H1 (cell line): Measurements from ENCODE around the gene SPACA7. TPM values are rescaled to one million over a fixed set of nuclear protein-coding genes. Genes with fewer than 3 reads are reported as not detected.

ENCODE experiments used
- CTCF ChIA-PET: fragments of 300-600 bp; sonication (Branson Sonifier 250); formaldehyde crosslinking; loops from one replicate; lab custom pipeline; 2021; ENCODE audit not compliant: partially characterized antibody; lab: Charles Lee
- POLR2A ChIA-PET: fragments of 300-600 bp; sonication (Branson Sonifier 250); formaldehyde crosslinking; loops from one replicate; lab custom pipeline; 2021; ENCODE audit warnings: inconsistent platforms; ENCODE audit not compliant: partially characterized antibody; lab: Charles Lee
- DNase-seq, 2 experiments: peaks; one replicate each; pipeline versions ENCODE4 v3.0.0 to v3.0.0-alpha.2; 2010 to 2022; ENCODE audit warnings: low spot score in 2 of 2, low read depth in 1 of 2, mixed read lengths in 1 of 2
- FAIRE-seq: peaks from 2 replicates; lab custom pipeline; 2011; peaks lifted over from hg19 to GRCh38; lab: Jason Lieb, UNC
- H2AFZ ChIP-seq: 2 replicates; pipeline ENCODE4 v1.8.1; 2012; ENCODE audit warnings: low read length, inconsistent platforms
- H2AK5ac ChIP-seq: 2 replicates; pipeline ENCODE4 v1.6.1; 2013; ENCODE audit warnings: low read depth, low read length
- H2BK120ac ChIP-seq: replicated peaks from 2 replicates; pipeline ENCODE3; 2013; ENCODE audit warnings: low read depth, low read length, inconsistent platforms
- H2BK12ac ChIP-seq: 2 replicates; pipeline ENCODE4 v1.6.1; 2013; ENCODE audit warnings: low read depth, low read length
- H2BK15ac ChIP-seq: 2 replicates; pipeline ENCODE4 v1.6.1; 2013; ENCODE audit warnings: low read length
- H2BK20ac ChIP-seq: 2 replicates; pipeline ENCODE4 v1.6.1; 2013; ENCODE audit warnings: low read length
- H2BK5ac ChIP-seq: 2 replicates; pipeline ENCODE4 v1.6.1; 2013; ENCODE audit warnings: low read depth, low read length
- H3K14ac ChIP-seq: 2 replicates; pipeline ENCODE4 v1.6.1; 2013; ENCODE audit warnings: inconsistent platforms; ENCODE audit not compliant: insufficient read length
- H3K18ac ChIP-seq: 2 replicates; pipeline ENCODE4 v1.6.1; 2013; ENCODE audit warnings: low read length; ENCODE audit errors: extremely low read depth
- H3K23ac ChIP-seq: 2 replicates; pipeline ENCODE4 v1.6.1; 2013; ENCODE audit warnings: inconsistent platforms; ENCODE audit not compliant: insufficient read length
- H3K23me2 ChIP-seq: 2 replicates; pipeline ENCODE4 v1.6.1; 2013; ENCODE audit warnings: low read depth, low read length
- H3K27ac ChIP-seq: 2 replicates; pipeline ENCODE4 v1.6.1; 2011; ENCODE audit warnings: low read depth, low read length, inconsistent platforms
- H3K27me3 ChIP-seq, 4 experiments: replicated peaks in 1 of 4; 1 replicate in 1 of 4; 2 replicates in 3 of 4; pipeline versions ENCODE4 v1.6.1 to v1.8.1; 2011 to 2013; ENCODE audit warnings: low read length in 3 of 4, mild to moderate bottlenecking in 3 of 4, inconsistent platforms in 2 of 4, mixed read lengths in 2 of 4, moderate library complexity in 1 of 4; ENCODE audit not compliant: control insufficient read depth in 3 of 4, insufficient read depth in 3 of 4; ENCODE audit errors: extremely low read depth in 1 of 4
- H3K36me3 ChIP-seq, 4 experiments: 2 replicates each; pipeline versions ENCODE4 v1.6.1 to v1.8.1; 2011 to 2013; ENCODE audit warnings: mild to moderate bottlenecking in 4 of 4, low read length in 3 of 4, moderate library complexity in 2 of 4, control low read depth in 1 of 4, inconsistent platforms in 1 of 4; ENCODE audit not compliant: insufficient read depth in 4 of 4, control insufficient read depth in 2 of 4
- H3K4ac ChIP-seq: replicated peaks from 2 replicates; pipeline ENCODE3; 2013; ENCODE audit warnings: low read length, low read depth, mixed read lengths, inconsistent platforms; ENCODE audit not compliant: insufficient read length
- H3K4me1 ChIP-seq, 4 experiments: replicated peaks in 1 of 4; 1 replicate in 1 of 4; 2 replicates in 3 of 4; pipeline versions ENCODE4 v1.6.1 to v1.8.1; 2011 to 2013; ENCODE audit warnings: low read length in 3 of 4, inconsistent platforms in 2 of 4, mixed read lengths in 1 of 4; ENCODE audit not compliant: insufficient read depth in 4 of 4, control insufficient read depth in 3 of 4
- H3K4me2 ChIP-seq, 2 experiments: 2 replicates each; pipeline versions ENCODE4 v1.6.1 to v1.8.1; 2011 to 2013; ENCODE audit warnings: low read depth in 2 of 2, low read length in 2 of 2, control low read depth in 1 of 2, inconsistent platforms in 1 of 2, mild to moderate bottlenecking in 1 of 2; ENCODE audit not compliant: insufficient read depth in 1 of 2
- H3K4me3 ChIP-seq, 4 experiments: fragments of 200-600, 300-600 bp in 1 of 4; sonication (generic), shearing (Covaris generic), sonication (Bioruptor Twin) in 1 of 4; 2 replicates each; pipeline versions ENCODE4 v1.5.1 to v1.8.1; 2011 to 2016; ENCODE audit warnings: low read length in 4 of 4, low read depth in 3 of 4, control low read depth in 2 of 4, inconsistent platforms in 2 of 4, mild to moderate bottlenecking in 2 of 4, mixed read lengths in 1 of 4, moderate library complexity in 1 of 4; ENCODE audit not compliant: insufficient read depth in 2 of 4; ENCODE audit errors: extremely low read depth in 1 of 4
- H3K56ac ChIP-seq: replicated peaks from 2 replicates; pipeline ENCODE3; 2013; ENCODE audit warnings: low read depth, mild to moderate bottlenecking, mixed read lengths, low read length, inconsistent platforms; ENCODE audit not compliant: insufficient read length
- H3K79me1 ChIP-seq: 2 replicates; pipeline ENCODE4 v1.6.1; 2013; ENCODE audit warnings: low read depth, low read length, control low read depth
- H3K79me2 ChIP-seq, 2 experiments: 2 replicates each; pipeline versions ENCODE4 v1.6.1 to v1.8.1; 2012 to 2013; ENCODE audit warnings: low read length in 2 of 2, mild to moderate bottlenecking in 2 of 2, inconsistent platforms in 1 of 2; ENCODE audit not compliant: insufficient read depth in 2 of 2, control insufficient read depth in 1 of 2
- H3K9ac ChIP-seq, 4 experiments: replicated peaks in 1 of 4; 1 replicate in 1 of 4; 2 replicates in 3 of 4; pipeline versions ENCODE4 v1.6.1 to v1.8.1; 2011 to 2013; ENCODE audit warnings: low read depth in 3 of 4, low read length in 3 of 4, control low read depth in 2 of 4, mild to moderate bottlenecking in 2 of 4, moderate library complexity in 2 of 4, inconsistent platforms in 1 of 4; ENCODE audit errors: extremely low read depth in 1 of 4
- H3K9me3 ChIP-seq, 2 experiments: 2 replicates each; pipeline versions ENCODE4 v1.6.1 to v1.8.1; 2012 to 2013; ENCODE audit warnings: mild to moderate bottlenecking in 2 of 2, moderate library complexity in 2 of 2, control low read depth in 1 of 2, inconsistent platforms in 1 of 2, low read depth in 1 of 2, low read length in 1 of 2, mixed read lengths in 1 of 2; ENCODE audit not compliant: insufficient read depth in 2 of 2
- H4K20me1 ChIP-seq, 2 experiments: replicated peaks in 1 of 2; 2 replicates each; pipeline versions ENCODE3 to v1.8.1; 2011 to 2013; ENCODE audit warnings: inconsistent platforms in 2 of 2, low read length in 2 of 2, mild to moderate bottlenecking in 1 of 2; ENCODE audit not compliant: insufficient read depth in 2 of 2, control insufficient read depth in 1 of 2
- H4K5ac ChIP-seq: 2 replicates; pipeline ENCODE4 v1.6.1; 2013; ENCODE audit warnings: low read length, low read depth, mixed read lengths, inconsistent platforms; ENCODE audit not compliant: insufficient read length
- H4K8ac ChIP-seq: 2 replicates; pipeline ENCODE4 v1.8.0; 2013; ENCODE audit warnings: mild to moderate bottlenecking, moderate library complexity, low read length, inconsistent platforms; ENCODE audit not compliant: insufficient read depth; ENCODE audit errors: extremely low read depth
- H4K91ac ChIP-seq: replicated peaks from 2 replicates; pipeline ENCODE3; 2013; ENCODE audit warnings: low read length, mixed read lengths, inconsistent platforms; ENCODE audit not compliant: insufficient read length
- ASH2L ChIP-seq: fragments of 200-600, 300-600 bp; sonication (generic); IDR thresholded peaks from one replicate; pipeline ENCODE4 v1.7.1; 2017; ENCODE audit warnings: low read length
- CEBPB ChIP-seq: IDR thresholded peaks from 2 replicates; pipeline ENCODE4 v1.6.1; 2012; ENCODE audit warnings: low read depth, low read length
- CREB1 ChIP-seq: IDR thresholded peaks from 2 replicates; pipeline ENCODE4 v1.6.1; 2012; ENCODE audit warnings: inconsistent platforms
- EGR1 ChIP-seq: IDR thresholded peaks from 2 replicates; pipeline ENCODE4 v1.6.1; 2011; ENCODE audit warnings: low read depth, low read length, borderline replicate concordance
- GTF2F1 ChIP-seq: IDR thresholded peaks from 2 replicates; pipeline ENCODE4 v1.6.1; 2012; ENCODE audit warnings: low read depth, low read length, improper control_type of control experiment, borderline replicate concordance
- HDAC6 ChIP-seq: IDR thresholded peaks from one replicate; pipeline ENCODE4 v1.7.1; 2012; ENCODE audit warnings: low read depth, mild to moderate bottlenecking, inconsistent platforms, low read length, moderate library complexity
- POLR2AphosphoS5 ChIP-seq: IDR thresholded peaks from 2 replicates; pipeline ENCODE4 v1.6.1; 2011; ENCODE audit warnings: low read depth, low read length
- SIN3A ChIP-seq, 2 experiments: IDR thresholded peaks in 1 of 2; conservative IDR thresholded peaks in 1 of 2; 2 replicates each; pipeline ENCODE4 v1.6.1; 2011 to 2012; ENCODE audit warnings: low read length in 2 of 2, improper control_type of control experiment in 1 of 2, low read depth in 1 of 2, mild to moderate bottlenecking in 1 of 2
- SP2 ChIP-seq: IDR thresholded peaks from 2 replicates; pipeline ENCODE4 v1.6.1; 2012; ENCODE audit warnings: mild to moderate bottlenecking, low read length, inconsistent platforms
- YY1 ChIP-seq: IDR thresholded peaks from 2 replicates; pipeline ENCODE4 v1.6.1; 2011; ENCODE audit warnings: low read depth, mild to moderate bottlenecking, low read length
- ZNF274 ChIP-seq: IDR thresholded peaks from 2 replicates; pipeline ENCODE4 v1.7.0; 2012; ENCODE audit warnings: low read length, borderline replicate concordance; ENCODE audit errors: extremely low read depth
- WGBS, 2 experiments: shearing (Covaris generic) in 1 of 2; methylation state at CpG; one replicate each; pipeline versions ENCODE4 v1.1.6 to v1.1.7; 2013 to 2015; ENCODE audit warnings: low lambda C conversion rate in 2 of 2, mixed read lengths in 2 of 2, inconsistent platforms in 1 of 2, low coverage in 1 of 2, missing lambda C conversion rate in 1 of 2; ENCODE audit not compliant: insufficient replicate concordance in 2 of 2, insufficient coverage in 1 of 2, insufficient read length in 1 of 2; ENCODE audit errors: extremely low coverage in 1 of 2, missing lambda C conversion rate in 1 of 2; 5-methylcytosine and 5-hydroxymethylcytosine counted together
- polyA plus RNA-seq, 7 experiments: library from polyadenylated mRNA; depleted of rRNA in 3 of 7; stranded (reverse) in 5 of 7; unstranded in 2 of 7; fragments of >200 nt in 5 of 7; fragments of 200-250 nt in 2 of 7; gene quantifications; 1 replicate in 5 of 7; 2 replicates in 1 of 7; 4 replicates in 1 of 7; pipeline versions ENCODE4 v1.2.1 to v1.2.3, GENCODE V29; 2011 to 2013; ENCODE audit warnings: missing spikeins in 2 of 7, mixed read lengths in 2 of 7
- total RNA-seq: library from RNA; stranded (reverse); fragmentation: NEBNext Ultra II Directional; extraction: Animal tissue kit (Norgen Biotek cat#: 25700); gene quantifications from 2 replicates; pipeline ENCODE4 v1.2.1, GENCODE V29; 2021
- TF ChIP-seq, protein P1 (sequence below), 3 experiments: IDR thresholded peaks; 1 replicate in 2 of 3; 2 replicates in 1 of 3; pipeline versions ENCODE4 v1.5.1 to v1.6.1; 2011; ENCODE audit warnings: low read length in 3 of 3, mild to moderate bottlenecking in 3 of 3, inconsistent platforms in 2 of 3, low read depth in 1 of 3, moderate library complexity in 1 of 3; ENCODE audit not compliant: insufficient read depth in 1 of 3; ENCODE audit errors: control extremely low read depth in 1 of 3
- TF ChIP-seq, protein P2 (sequence below): IDR thresholded peaks from 2 replicates; pipeline ENCODE4 v1.6.1; 2011; ENCODE audit warnings: low read depth, mild to moderate bottlenecking, low read length; ENCODE audit not compliant: insufficient read depth

The SPACA7 gene
- total and polyA plus RNA-seq, 2 of the 8 experiments (the other 6 are each of a cell fraction or from before 2014, with no cell fraction given), result not detected

- H2BK12ac ChIP-seq, result no peak overlapping the region
- no peak overlapping the region for H3K4me2 ChIP-seq
- ChIA-PET CTCF (no interaction called here), POLR2A (no interaction called here)
- no peak overlapping the region for H3K56ac ChIP-seq
- 96% methylated on average over 1 of the region's 1 CpG; no CpG with 5 or more reads in 1 of the 2 experiments for WGBS, 2 experiments
- no peak overlapping the region for H3K9ac ChIP-seq
- H3K79me2 ChIP-seq, result no peaks in the 10 kb centered on the region
- FAIRE-seq (no peak), DNase-seq (no peak)
- H2BK120ac ChIP-seq, result no peak overlapping the region
- H3K79me1 ChIP-seq, result no peaks in the 10 kb centered on the region
- no peaks in the 10 kb centered on the region; a peak in 1 of 7 replicates for H3K27me3 ChIP-seq
- H2AK5ac ChIP-seq, result no peak overlapping the region
- no peaks in the 10 kb centered on the region for H3K4me1 ChIP-seq
- no peaks in the 10 kb centered on the region for H3K9me3 ChIP-seq
- H3K23me2 ChIP-seq, result no peaks in the 10 kb centered on the region
- H2BK15ac ChIP-seq, result no peak overlapping the region
- no peak overlapping the region for H3K4me3 ChIP-seq
- no peak overlapping the region for H3K23ac ChIP-seq
- no peak overlapping the region for H2AFZ ChIP-seq
- H4K20me1 ChIP-seq, result no peaks in the 10 kb centered on the region
- H3K36me3 ChIP-seq, result no peaks in the 10 kb centered on the region
- no peak overlapping the region for H3K4ac ChIP-seq
- no peak overlapping the region for H2BK5ac ChIP-seq
- no peak overlapping the region for H4K91ac ChIP-seq
- no peak overlapping the region for H4K5ac ChIP-seq
- no peak overlapping the region for H3K18ac ChIP-seq
- no peak overlapping the region for H4K8ac ChIP-seq
- H3K14ac ChIP-seq, result no peak overlapping the region
- H2BK20ac ChIP-seq, result no peak overlapping the region
- no peak overlapping the region for H3K27ac ChIP-seq
- TF ChIP-seq HDAC6 (no peak), CREB1 (no peak), EGR1 (no peak), SP2 (no peak), GTF2F1 (no peak), YY1 (no peak), POLR2AphosphoS5 (no peak), SIN3A (conservative IDR thresholded peaks at IDR 0.05 in 1 of 2, IDR thresholded peaks at IDR 0.05 in 1 of 2; ENCODE audit: low read depth in 1 of 2, low read length in 2 of 2) (no peak), ZNF274 (no peak), CEBPB (no peak), ASH2L (no peak)
- TF ChIP-seq, protein P1, sequence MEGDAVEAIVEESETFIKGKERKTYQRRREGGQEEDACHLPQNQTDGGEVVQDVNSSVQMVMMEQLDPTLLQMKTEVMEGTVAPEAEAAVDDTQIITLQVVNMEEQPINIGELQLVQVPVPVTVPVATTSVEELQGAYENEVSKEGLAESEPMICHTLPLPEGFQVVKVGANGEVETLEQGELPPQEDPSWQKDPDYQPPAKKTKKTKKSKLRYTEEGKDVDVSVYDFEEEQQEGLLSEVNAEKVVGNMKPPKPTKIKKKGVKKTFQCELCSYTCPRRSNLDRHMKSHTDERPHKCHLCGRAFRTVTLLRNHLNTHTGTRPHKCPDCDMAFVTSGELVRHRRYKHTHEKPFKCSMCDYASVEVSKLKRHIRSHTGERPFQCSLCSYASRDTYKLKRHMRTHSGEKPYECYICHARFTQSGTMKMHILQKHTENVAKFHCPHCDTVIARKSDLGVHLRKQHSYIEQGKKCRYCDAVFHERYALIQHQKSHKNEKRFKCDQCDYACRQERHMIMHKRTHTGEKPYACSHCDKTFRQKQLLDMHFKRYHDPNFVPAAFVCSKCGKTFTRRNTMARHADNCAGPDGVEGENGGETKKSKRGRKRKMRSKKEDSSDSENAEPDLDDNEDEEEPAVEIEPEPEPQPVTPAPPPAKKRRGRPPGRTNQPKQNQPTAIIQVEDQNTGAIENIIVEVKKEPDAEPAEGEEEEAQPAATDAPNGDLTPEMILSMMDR (IDR thresholded peaks at IDR 0.05; ENCODE audit: control extremely low read depth in 1 of 3, insufficient read depth in 1 of 3, low read depth in 1 of 3, low read length in 3 of 3), result no peak
- TF ChIP-seq, protein P2, sequence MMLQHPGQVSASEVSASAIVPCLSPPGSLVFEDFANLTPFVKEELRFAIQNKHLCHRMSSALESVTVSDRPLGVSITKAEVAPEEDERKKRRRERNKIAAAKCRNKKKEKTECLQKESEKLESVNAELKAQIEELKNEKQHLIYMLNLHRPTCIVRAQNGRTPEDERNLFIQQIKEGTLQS, result no peak
Observed at GRCh38 chr13:112475889-112476288, 99.7 kb downstream of the SPACA7 start.
